Left ventricle myocardium superior (tissue), 1 donor: ENCODE data around the gene GDPD1. TPM values are rescaled to one million over a fixed set of nuclear protein-coding genes. Genes with fewer than 3 reads are reported as not detected.
"Not testable (repeated sequence)": the region's sequence is repeated elsewhere in the genome, so short reads cannot be mapped to it uniquely, and the experiment has no call there.

Experiments used
- ATAC-seq: fragments of 200-7000 bp; cut with Tn5 transposase; one replicate; pipeline ENCODE4 v1.9.1; 2020; ENCODE audit warnings: mild to moderate bottlenecking, moderate library complexity
- DNase-seq: peaks from one replicate; pipeline ENCODE4 v3.0.0-alpha.2; 2020
- intact Hi-C: fragments of 100-400 bp; cut with micrococcal nuclease; formaldehyde crosslinking; loops from one replicate; pipeline ENCODE4 v1.11.0; 2022
- long read RNA-seq: library from polyadenylated mRNA; unstranded; transcript quantifications from one replicate; pipeline ENCODE4 v2.0.0, GENCODE V29; 2021
- total RNA-seq: library from RNA; stranded (reverse); fragmentation: NEBNext Ultra II Directional; extraction: Animal tissue kit (Norgen Biotek cat#: 25700); gene quantifications from one replicate; pipeline ENCODE4 v1.2.1, GENCODE V29; 2021
- donor health status: DM: no; HTN: yes; CAD: no; lungs with severe emphysema.

GDPD1 gene
- 3.3 TPM for total RNA-seq
- long read RNA-seq, partial matches to known transcripts: 0 of 2 reads
- long read RNA-seq, other reads (novel, unspliced or antisense): 1 of 2 reads

DNA sequence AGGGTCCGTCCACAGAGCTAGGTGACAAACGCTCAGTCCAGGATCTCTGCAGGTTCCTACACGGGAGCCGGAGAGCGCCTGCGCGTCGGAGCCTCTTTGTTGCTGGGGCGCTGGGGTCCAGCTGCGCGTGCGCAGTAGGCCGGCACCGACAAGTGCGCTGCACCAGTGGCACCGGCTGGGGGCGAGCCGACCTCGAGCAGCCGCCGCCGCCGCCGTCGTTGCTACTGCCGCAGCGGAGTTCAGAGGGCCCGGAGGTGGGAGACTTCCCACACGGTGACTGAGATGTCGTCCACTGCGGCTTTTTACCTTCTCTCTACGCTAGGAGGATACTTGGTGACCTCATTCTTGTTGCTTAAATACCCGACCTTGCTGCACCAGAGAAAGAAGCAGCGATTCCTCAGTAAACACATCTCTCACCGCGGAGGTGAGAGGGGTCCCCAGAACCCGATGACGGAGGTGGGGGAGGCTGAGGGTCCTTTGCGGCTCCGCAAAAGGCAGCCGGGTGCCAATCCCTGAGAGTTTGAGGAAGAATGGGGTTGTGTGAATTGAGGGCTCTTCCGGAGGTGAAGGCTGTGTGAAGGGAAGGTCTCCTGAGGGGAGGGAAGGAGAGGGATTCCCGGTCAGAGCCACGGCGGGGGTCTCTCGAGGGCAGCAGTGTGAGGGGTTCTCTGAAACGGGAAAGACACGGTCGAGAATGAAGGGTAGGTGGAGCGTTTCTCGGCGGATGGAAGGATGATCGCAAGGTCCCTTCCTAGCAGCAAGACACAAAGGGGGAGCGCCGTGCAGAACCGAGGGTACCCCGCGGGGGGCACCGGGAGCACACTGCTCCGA lies at the start of gene GDPD1:
Gene GDPD1, plus strand, starts transcription at position 184 of the 831 bp plus-strand sequence. Its CDS starts 99 bp downstream, at position 283.
- peak; percentile 99 for ATAC-seq
- peak; percentile 99 for DNase-seq
- intact Hi-C loops: no loop called here

DNA sequence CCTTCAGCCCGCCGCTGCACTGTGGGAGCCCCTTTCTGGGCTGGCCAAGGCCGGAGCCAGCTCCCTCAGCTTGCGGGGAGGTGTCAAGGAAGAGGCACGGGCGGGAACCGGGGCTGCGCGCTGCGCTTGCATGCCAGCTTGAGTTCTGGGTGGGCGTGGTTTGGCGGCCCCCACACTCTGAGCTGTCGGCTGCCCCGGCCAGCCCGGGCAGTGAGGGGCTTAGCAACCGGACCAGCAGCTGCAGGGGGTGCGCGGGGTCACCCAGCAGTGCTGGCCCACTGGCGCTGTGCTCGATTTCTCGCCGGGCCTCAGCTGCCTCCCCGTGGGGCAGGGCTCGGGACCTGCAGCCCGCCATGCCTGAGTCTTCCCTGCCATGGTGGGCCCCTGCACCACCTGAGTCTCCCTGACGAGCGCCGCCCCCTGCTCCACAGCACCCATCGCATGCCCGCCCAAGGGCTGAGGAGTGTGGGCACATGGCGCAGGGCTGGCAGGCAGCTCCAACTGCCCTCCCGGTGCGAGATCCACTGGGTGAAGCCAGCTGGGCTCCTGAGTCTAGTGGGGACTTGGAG lies 47.8 kb upstream of the GDPD1 start:
- no peak for DNase-seq
- ATAC-seq: no peak
- intact Hi-C loops: no loop called here

GRCh38 chr17:59174671-59175070 lies 45.6 kb upstream of the GDPD1 start:
- ATAC-seq (no peak), DNase-seq (no peak)
- intact Hi-C loops: no loop called here

GRCh38 chr17:59175076-59175475 lies 45.2 kb upstream of the GDPD1 start:
- ATAC-seq: no peak
- intact Hi-C loops: no loop called here
- no peak for DNase-seq

DNA sequence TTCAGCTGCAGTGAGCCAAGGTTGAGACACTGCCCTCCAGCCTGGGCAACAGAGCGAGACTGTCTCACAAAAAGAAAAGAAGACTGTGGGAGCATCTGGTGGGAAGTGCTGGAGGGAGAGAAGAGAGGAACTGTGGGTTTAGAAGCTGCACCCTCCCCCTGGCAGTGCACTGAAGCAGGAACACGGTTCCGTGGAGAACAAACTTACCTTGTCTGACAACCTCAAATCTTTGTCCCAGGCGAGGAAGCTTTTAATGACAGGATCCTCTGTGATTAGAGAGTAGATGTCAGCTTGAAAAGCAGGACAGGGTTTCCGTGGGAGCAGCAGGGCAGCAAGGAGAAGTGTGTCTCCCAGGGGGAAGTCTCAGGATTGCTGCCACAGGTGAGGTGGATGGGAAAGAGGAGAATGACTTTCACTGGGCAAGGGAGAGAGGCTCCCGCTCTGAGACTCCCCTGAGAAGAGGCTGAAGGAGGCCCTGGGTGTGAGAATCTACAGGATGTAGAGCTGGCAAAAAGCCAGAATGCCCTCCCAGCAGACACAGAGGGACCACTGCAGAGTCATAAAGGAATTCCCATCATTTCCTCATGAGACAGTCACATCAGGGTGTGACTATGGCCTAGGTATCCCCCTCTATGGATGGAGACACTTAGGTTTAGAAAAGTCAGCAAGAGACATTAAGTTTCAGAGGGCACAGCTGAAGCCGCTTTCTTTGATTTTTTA lies 41.9 kb upstream of the GDPD1 start:
- ATAC-seq: no peak
- intact Hi-C loops: no loop called here
- no peak for DNase-seq

GRCh38 chr17:59179601-59180000 lies 40.7 kb upstream of the GDPD1 start:
- ATAC-seq, intact Hi-C loops, DNase-seq: not testable (repeated sequence)

DNA sequence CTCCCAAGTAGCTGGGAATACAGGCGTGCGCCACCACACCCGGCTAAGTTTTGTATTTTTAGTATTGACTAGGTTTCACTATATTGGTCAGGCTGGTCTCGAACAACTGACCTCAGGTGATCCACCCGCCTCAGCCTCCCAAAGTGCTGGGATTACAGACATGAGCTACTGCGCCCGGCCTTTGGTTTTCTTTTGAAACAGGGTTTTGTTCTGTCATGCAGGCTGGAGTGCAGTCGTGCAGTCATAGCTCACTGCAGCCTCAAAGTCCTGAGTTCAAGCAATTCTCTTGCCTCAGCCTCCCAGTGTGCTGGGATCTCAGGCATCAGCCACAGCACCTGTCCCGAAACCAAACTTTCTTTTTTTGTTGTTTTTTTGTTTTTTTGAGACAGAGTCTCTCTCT lies 39.7 kb upstream of the GDPD1 start:
- intact Hi-C loops: no loop called here
- ATAC-seq (no peak), DNase-seq (no peak)

- ATAC-seq: no peak
- intact Hi-C loops: no loop called here
- DNase-seq: no peak
These were observed 38.8 kb upstream of the GDPD1 start for GRCh38 chr17:59181481-59181880.

GRCh38 chr17:59185997-59186396 lies 34.3 kb upstream of the GDPD1 start:
- intact Hi-C loops: no loop called here
- no peak for ATAC-seq

GRCh38 chr17:59186850-59187249 lies 33.5 kb upstream of the GDPD1 start:
- ATAC-seq: no peak
- no peak for DNase-seq
- intact Hi-C loops: no loop called here

More at GRCh38 chr17:59185997-59186396, 34.3 kb upstream of the GDPD1 start:
- no peak for DNase-seq

GRCh38 chr17:59190806-59191205 lies 29.5 kb upstream of the GDPD1 start:
- intact Hi-C loops: no loop called here
- no peak for ATAC-seq
- no peak for DNase-seq

DNA sequence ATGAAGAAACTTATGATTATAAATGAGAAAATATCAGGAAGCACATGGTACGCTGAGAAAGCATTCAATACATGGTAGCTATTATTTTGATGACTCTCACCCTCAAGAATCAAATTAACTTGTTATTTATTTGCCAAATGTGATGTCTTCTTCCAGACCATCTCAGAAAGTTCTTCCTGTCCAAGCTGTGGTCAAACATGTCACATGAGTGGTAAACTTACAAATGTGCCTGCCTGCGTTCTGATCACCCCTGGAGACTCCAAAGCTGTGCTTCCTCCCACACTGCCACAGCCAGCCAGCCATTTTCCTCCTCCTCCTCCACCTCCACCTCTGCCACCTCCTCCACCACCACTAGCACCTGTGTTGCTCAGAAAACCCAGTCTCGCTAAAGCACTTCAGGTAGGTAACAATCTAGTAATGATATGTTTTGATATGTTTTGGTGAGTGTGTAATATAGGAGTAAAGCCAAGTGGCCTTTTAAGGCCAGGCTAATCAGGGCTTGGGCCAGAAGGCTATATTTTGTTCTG lies 26.9 kb upstream of the GDPD1 start:
- intact Hi-C loops: no loop called here
- ATAC-seq: no peak
- DNase-seq: no peak

DNA sequence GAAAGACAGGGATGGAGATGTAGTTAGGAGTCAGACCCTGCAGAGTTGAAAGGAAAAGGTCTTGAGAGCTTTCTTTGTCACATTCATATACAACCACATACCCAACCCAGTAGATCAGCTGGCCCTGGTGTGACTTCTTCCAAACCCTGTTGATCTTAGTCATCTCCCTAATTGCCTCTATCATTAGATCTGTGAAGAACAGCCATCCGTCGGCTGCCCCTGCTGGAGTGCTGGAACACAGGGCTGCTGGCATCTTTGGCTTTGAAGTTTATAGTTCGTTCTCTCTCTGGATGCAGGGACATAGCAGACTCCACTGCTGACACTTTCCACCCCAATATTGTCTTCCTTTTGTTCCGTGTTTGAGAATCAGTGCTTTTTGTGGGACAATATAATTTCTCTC lies 20.9 kb upstream of the GDPD1 start:
- intact Hi-C loops: no loop called here

DNA sequence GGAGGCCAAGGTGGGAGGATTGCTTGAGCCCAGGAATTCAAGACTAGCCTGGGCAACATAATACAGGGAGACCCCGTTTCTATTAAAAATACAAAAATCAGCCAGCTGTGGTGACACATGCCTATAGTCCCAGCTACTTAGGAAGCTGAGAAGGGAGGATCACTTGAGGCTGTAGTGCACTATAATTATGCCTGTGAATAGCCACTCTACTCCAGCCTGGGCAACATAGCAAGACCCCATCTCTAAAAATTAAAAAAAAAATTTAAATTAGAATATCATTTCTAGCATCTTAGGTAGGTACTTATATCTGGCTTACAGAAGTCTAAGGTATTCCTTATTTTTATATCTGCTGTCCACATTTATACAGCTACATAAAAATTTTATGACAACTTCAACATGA lies 18.0 kb upstream of the GDPD1 start:
- DNase-seq (no peak), ATAC-seq (no peak)
- intact Hi-C loops: no loop called here

More for the DNA sequence above, 20.9 kb upstream of the GDPD1 start:
- DNase-seq (no peak), ATAC-seq (no peak)

GRCh38 chr17:59219370-59219769 lies 941 bp upstream of the GDPD1 start:
- no peak for ATAC-seq
- no peak for DNase-seq
- intact Hi-C loops: no loop called here

DNA sequence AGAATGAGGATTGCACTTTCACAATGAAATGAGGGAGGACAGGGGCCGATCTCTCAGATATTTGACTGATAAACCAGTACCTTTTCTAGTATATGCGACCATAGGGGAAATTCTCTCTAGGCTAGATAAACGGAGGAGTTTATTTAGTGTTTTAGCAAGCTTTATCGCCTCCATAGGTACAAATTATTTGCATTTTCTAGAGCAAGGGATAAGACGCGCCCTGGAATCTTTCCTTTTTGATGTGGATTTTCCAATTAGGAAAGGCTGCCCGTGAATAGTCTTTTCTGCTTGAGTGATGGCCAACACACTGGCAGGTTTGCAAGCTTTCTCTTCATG lies 351 bp upstream of the GDPD1 start:
- intact Hi-C loops: no loop called here
- ATAC-seq (no peak), DNase-seq (no peak)

DNA sequence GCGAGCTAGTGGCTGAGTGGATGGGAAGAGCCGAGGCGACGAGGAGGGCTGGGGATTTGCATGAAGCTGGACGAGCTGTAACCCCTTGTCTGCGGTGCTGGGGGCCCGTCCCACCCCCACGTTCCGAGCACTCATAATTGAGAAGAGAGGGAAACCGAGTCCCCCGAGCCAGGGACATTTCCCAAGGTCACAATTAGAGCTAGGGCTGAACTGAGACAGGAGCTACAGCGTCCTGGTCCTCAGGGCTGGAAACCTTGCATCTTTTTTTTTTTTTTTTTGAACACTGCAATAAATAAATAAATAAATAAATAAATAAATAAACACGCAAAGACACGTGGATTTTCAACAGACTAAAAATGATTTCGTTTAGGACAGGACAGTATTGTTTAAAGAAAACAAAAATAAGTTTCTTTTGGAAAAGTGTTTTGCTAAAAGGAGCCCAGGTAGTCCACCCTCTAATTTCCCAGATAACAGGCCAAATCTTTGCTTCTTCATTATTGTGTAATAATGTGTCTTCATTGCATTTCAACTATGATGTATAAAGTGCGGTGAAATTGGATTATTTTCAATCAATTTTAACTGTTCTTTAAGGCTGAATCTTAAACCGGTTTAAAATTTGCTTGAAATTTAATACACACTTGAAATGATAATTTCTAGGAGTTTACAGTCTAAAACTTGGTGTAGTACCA lies 992 bp downstream of the GDPD1 start:
- intact Hi-C loops: no loop called here
- ATAC-seq: no peak

DNA sequence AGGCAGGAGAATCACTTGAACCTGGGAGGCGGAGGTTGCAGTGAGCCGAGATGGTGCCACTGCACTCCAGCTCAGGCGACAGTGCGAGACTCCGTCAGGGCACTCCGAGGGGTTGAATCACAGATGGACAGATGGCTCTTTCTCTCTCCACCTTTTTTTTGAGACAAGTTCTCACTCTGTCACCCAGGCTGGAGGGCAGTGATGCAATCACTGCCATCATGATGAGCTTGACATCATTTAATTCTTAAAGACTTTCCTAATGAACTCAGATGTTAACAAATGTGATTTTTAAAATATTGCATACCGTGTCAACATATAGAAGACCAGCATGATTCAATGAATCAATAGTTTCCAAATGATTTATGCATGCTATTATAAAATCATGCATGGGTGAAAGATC lies 3.5 kb downstream of the GDPD1 start:
- DNase-seq (no peak), ATAC-seq (no peak)
- intact Hi-C loops: no loop called here

More for the DNA sequence above, 992 bp downstream of the GDPD1 start:
- peak; percentile 42 for DNase-seq

DNA sequence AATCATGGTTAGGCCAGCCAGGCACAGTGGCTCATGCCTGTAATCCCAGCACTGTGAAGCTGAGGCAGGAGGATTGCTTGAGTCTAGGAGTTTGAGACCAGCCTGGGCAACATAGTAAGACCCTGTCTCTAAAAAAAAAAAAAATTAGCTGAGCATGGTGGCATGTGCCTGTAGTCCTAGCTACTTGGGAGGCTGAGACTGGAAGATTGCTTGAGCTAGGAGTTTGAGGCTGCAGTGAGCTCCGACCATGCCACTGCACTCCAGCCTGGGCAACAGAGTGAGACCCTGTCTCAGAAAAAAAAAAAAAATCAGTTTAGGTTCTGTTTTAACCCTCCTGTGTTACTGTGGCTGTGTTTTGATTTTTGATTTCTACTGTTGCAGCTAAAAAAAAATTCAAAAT lies 8.3 kb downstream of the GDPD1 start:
- ATAC-seq, intact Hi-C loops, DNase-seq: not testable (repeated sequence)
